Upper lobe of left lung (tissue), 4 donors: Measurements from ENCODE around the gene LRG1.

Source experiments
- CTCF ChIP-seq, 6 experiments: fragments of 450-650 bp in 4 of 6; fragments of 200-600 bp in 2 of 6; sonication (generic) in 2 of 6; IDR thresholded peaks; one replicate each; pipeline ENCODE4 v1.5.1; 2016 to 2019; ENCODE audit warnings: antibody characterized with exemption in 6 of 6
- POLR2A ChIP-seq, 4 donors: fragments of 450-650 bp; IDR thresholded peaks; one replicate each; pipeline ENCODE4 v1.5.1; 2016 to 2017; ENCODE audit warnings: antibody characterized with exemption in 4 of 4, mild to moderate bottlenecking in 2 of 4

DNA sequence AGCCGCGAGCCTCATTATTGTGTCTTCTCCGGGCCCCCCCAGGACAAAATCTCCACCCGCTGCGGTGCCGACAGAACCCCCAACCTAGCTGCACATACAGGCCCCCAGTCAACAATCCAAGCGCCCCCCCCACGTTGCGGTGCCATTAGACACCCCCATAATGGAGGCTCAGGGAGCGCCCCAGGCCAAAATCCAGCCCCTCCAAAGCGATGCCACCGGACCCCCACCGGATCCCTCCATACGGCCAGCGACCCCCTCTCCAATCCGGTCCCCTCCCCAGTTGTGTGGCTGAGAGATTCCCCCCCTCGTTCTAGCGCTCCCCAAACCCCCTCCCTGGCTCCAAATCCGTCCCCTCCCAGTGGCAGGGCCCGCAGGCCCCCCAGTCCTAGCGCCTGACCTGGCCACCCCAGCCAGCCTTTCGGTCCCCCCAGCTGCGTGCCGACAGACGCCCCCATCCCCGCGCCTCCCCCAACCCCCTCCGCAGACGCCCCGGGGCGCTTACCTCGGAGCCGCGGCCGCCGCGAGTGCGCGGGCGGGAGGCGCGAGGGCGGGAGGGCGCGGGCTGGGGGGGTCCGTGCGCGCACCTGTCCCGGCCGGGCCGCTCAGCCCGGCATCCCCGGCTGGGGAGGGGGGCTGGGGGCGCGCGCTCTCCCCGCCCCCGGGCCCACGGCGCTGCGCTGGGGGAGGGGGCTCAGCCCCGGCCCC, 41.3 kb upstream of the LRG1 start:
- no peak for TF ChIP-seq CTCF (IDR thresholded peaks at IDR 0.05)
- TF ChIP-seq POLR2A (IDR thresholded peaks at IDR 0.05): no peak
